Gastroesophageal sphincter (tissue), 4 donors: ENCODE data around the gene CDC42. TPM values are rescaled to one million over a fixed set of nuclear protein-coding genes. Genes with fewer than 3 reads are reported as not detected.

Source experiments
- ATAC-seq: fragments of 150-250 bp; one replicate; pipeline ENCODE4 v1.9.1; 2016; ENCODE audit warnings: mild to moderate bottlenecking, moderate library complexity
- H3K27ac ChIP-seq, 4 donors: fragments of 200-600 bp; sonication (generic) in 3 of 4; 1 replicate in 3 of 4; 2 replicates in 1 of 4; pipeline ENCODE4 v1.5.1; 2016 to 2019
- H3K27me3 ChIP-seq: fragments of 200-600 bp; sonication (generic); one replicate; pipeline ENCODE4 v1.5.1; 2019
- H3K36me3 ChIP-seq, 2 donors: fragments of 200-600 bp; sonication (generic); one replicate each; pipeline ENCODE4 v1.5.1; 2019; ENCODE audit warnings: control low read depth in 1 of 2
- H3K4me1 ChIP-seq, 3 donors: fragments of 200-600 bp; sonication (generic); 1 replicate in 2 of 3; 2 replicates in 1 of 3; pipeline ENCODE4 v1.5.1; 2016 to 2019; ENCODE audit warnings: control low read depth in 2 of 3
- H3K4me3 ChIP-seq, 2 donors: fragments of 200-600 bp; sonication (generic); one replicate each; pipeline ENCODE4 v1.5.1; 2019; ENCODE audit warnings: mild to moderate bottlenecking in 1 of 2, moderate library complexity in 1 of 2
- H3K9me3 ChIP-seq, 3 donors: fragments of 200-600 bp; sonication (generic); one replicate each; pipeline ENCODE4 v1.5.1; 2017 to 2019; ENCODE audit warnings: control low read depth in 2 of 3
- EP300 ChIP-seq: sonication (generic); formaldehyde crosslinking; IDR thresholded peaks from one replicate; pipeline ENCODE4 v1.6.1; 2017; ENCODE audit warnings: antibody characterized with exemption, mild to moderate bottlenecking
- POLR2A ChIP-seq, 2 donors: fragments of 450-650 bp; IDR thresholded peaks; one replicate each; pipeline ENCODE4 v1.6.1; 2017; ENCODE audit warnings: antibody characterized with exemption in 2 of 2, mild to moderate bottlenecking in 2 of 2, moderate library complexity in 1 of 2
- POLR2AphosphoS5 ChIP-seq: sonication (generic); formaldehyde crosslinking; IDR thresholded peaks from one replicate; pipeline ENCODE4 v1.6.1; 2017; ENCODE audit warnings: antibody characterized with exemption
- WGBS, 2 donors: methylation state at CpG; one replicate each; pipeline ENCODE4 v1.1.5; 2018; ENCODE audit warnings: low coverage in 1 of 2; 5-methylcytosine and 5-hydroxymethylcytosine counted together
- total RNA-seq, 4 donors: library from RNA; depleted of rRNA; stranded (reverse); fragments of >200 nt; gene quantifications; one replicate each; pipeline ENCODE4 v1.1.0, GENCODE V29; 2016
- TF ChIP-seq, protein P1 (sequence below), 4 experiments: fragments of 200-600 bp in 2 of 4; fragments of 450-650 bp in 2 of 4; sonication (generic) in 1 of 4; IDR thresholded peaks; one replicate each; pipeline ENCODE4 v1.5.1; 2017 to 2019; ENCODE audit warnings: antibody characterized with exemption in 4 of 4, mild to moderate bottlenecking in 2 of 4, moderate library complexity in 2 of 4

Gene CDC42
- total RNA-seq, 4 donors from 2014 or later, result 190 to 309 (median 205) TPM

DNA sequence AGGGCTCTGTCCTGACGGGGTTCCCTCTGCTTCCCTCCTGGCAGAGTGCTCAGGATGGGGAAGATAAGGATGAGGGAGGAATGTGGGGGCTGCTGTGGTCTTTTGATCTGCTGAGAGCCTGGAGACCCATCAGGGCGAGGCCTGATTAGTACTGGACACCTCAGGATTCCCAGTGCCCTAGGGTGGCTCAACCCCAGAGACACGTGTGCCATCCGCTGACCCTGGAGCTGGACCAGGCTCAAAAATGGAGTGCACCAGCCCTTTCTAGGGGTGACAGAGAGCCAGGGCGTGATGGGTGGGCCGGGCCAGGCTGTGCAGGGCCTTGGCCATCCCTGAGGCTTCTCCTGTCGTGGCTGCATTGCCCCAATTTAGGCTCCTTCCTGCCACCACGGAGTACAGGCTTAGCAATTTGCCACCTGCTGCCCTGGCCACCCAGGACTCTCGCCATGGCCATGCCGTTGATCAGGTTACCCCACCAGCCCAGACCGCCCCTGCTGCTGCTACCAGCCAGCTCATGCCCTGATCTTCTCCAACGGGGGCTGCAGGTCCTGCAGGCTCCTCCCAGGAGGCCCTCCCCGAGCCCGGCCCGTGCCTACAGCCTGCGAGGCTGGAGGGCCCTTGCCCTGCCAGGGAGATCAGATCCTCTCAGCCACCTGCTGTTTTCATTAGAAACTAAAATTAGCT is 80.9 kb downstream of the CDC42 start:
- H3K36me3 ChIP-seq, result no peaks in the 10 kb centered on the region
- no peak overlapping the region for H3K4me3 ChIP-seq
- ATAC-seq, result no peak
- 80 to 86% methylated on average over 1 of the region's 16 CpGs for WGBS, 2 donors
- peaks cover 0 to 12% (median 0%) of the 10 kb centered on the region in 3 donors for H3K4me1 ChIP-seq
- no peak overlapping the region for H3K27ac ChIP-seq
- peaks cover 37% of the 10 kb centered on the region for H3K27me3 ChIP-seq
- TF ChIP-seq, protein P1, sequence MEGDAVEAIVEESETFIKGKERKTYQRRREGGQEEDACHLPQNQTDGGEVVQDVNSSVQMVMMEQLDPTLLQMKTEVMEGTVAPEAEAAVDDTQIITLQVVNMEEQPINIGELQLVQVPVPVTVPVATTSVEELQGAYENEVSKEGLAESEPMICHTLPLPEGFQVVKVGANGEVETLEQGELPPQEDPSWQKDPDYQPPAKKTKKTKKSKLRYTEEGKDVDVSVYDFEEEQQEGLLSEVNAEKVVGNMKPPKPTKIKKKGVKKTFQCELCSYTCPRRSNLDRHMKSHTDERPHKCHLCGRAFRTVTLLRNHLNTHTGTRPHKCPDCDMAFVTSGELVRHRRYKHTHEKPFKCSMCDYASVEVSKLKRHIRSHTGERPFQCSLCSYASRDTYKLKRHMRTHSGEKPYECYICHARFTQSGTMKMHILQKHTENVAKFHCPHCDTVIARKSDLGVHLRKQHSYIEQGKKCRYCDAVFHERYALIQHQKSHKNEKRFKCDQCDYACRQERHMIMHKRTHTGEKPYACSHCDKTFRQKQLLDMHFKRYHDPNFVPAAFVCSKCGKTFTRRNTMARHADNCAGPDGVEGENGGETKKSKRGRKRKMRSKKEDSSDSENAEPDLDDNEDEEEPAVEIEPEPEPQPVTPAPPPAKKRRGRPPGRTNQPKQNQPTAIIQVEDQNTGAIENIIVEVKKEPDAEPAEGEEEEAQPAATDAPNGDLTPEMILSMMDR (IDR thresholded peaks at IDR 0.05), result no peak
- TF ChIP-seq POLR2A (IDR thresholded peaks at IDR 0.05) (no peak), EP300 (no peak), POLR2AphosphoS5 (no peak)
- no peaks in the 10 kb centered on the region for H3K9me3 ChIP-seq

DNA sequence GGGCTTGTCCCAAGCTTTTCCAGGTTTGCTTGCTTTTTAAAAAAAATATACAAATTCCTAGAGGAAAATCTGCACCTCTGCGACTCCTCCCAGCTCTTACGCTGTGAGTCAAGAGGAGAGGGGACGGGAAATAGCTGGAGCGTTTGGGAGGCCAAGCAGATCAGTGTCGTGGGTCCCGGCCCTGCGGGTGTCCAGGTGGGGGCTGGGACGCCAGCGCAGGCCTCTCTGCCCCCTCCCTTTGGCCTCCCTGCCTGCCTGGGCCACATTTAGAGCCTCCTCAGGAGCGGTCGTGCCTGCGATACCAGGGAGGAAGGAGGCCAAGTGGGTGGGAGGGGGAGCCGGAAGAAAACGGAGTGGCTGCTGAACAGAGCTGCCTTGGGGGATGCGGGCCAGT is 81.4 kb downstream of the CDC42 start:
- TF ChIP-seq POLR2AphosphoS5 (no peak), POLR2A (IDR thresholded peaks at IDR 0.05) (no peak), EP300 (no peak)
- TF ChIP-seq, protein P1 (IDR thresholded peaks at IDR 0.05), result no peak
- no peaks in the 10 kb centered on the region for H3K9me3 ChIP-seq
- H3K27ac ChIP-seq, result no peak overlapping the region
- peaks cover 43% of the 10 kb centered on the region for H3K27me3 ChIP-seq
- H3K4me1 ChIP-seq, result peaks cover 0 to 12% (median 0%) of the 10 kb centered on the region in 3 donors
- no peak overlapping the region for H3K4me3 ChIP-seq
- no peaks in the 10 kb centered on the region for H3K36me3 ChIP-seq
- ATAC-seq, result no peak
- WGBS, 2 donors, result 42 to 78% methylated on average over 5 to 7 of the region's 15 CpGs

DNA sequence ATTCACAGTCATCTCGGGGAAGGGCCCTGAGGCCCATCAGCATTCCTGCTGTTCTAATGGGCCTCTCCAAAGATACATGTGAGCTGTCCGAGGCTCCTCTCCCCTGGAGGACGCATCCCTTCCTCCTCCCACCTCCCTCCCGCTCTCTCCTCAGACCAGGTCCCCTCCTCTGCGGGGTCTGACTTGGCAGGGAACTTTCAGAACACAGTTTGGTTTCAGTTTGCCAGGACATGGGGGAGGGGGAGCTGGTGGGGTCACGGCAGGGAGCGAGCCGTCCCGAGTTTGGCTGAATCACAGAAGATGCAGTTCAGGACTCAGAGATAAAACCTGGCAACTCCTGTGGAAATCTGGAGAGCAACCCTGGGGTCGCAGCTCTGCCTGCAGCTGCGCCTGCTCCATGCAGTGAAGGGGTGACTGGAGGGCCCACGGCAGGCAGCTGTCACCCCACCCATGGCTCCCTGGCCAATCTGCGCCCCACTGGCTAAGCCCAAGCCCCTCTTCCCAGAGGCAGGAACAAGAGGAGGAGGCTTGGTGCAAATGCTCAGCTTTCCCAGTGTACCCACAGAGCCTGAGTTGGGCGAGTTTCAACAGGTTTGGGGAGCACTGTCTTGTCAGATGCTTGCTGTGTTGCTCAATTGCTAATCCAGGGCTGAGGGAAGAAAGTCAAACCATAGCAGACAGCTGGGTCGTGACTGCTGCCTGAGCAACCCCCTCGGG is 84.7 kb downstream of the CDC42 start:
- Histone ChIP-seq H3K4me1 (peaks cover 0 to 17% (median 6%) of the 10 kb centered on the region in 3 donors), H3K27ac (no peak overlapping the region), H3K4me3 (no peak overlapping the region), H3K36me3 (no peaks in the 10 kb centered on the region), H3K27me3 (peaks cover 68% of the 10 kb centered on the region), H3K9me3 (no peaks in the 10 kb centered on the region)
- no peak for ATAC-seq
- WGBS, 2 donors, result 39 to 63% methylated on average over 2 to 3 of the region's 16 CpGs
- TF ChIP-seq, protein P1 (IDR thresholded peaks at IDR 0.05), result no peak
- no peak for TF ChIP-seq POLR2AphosphoS5
- no peak for TF ChIP-seq POLR2A (IDR thresholded peaks at IDR 0.05)

DNA sequence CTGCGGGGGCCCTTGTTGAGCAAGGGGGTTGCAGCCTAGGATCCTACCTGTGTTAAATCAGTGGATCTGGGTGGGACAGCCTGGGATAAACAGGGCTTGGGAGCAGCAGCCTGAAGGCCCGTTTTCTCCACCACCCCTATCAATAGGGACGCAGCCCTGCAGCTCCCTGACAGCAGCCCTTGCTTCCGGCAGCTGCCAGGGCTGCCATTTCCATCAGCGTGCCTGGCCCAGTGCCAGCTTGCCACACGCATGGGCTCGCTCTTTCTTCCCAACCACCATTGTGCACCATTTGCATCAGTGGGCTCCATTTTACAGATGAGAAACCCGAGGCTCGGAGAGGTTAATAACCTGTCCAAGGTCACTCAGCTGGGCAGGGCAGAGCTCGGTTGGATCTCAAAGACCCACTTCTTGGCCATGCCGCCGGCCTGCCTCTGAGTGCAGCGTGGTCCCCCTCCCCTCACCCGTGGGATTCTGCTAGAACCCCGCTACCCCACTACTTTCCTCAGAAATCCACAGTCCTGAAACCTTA is 86.6 kb downstream of the CDC42 start:
- H3K27me3 ChIP-seq, result peaks cover 80% of the 10 kb centered on the region
- no peak for ATAC-seq
- 83 to 90% methylated on average over 3 to 5 of the region's 15 CpGs for WGBS, 2 donors
- peaks cover 0 to 24% (median 13%) of the 10 kb centered on the region in 3 donors for H3K4me1 ChIP-seq
- no peaks in the 10 kb centered on the region for H3K9me3 ChIP-seq
- no peak overlapping the region for H3K4me3 ChIP-seq
- no peak overlapping the region for H3K27ac ChIP-seq
- TF ChIP-seq POLR2AphosphoS5, result no peak
- no peak for TF ChIP-seq EP300
- TF ChIP-seq POLR2A (IDR thresholded peaks at IDR 0.05), result no peak
- TF ChIP-seq, protein P1 (IDR thresholded peaks at IDR 0.05), result no peak
- no peaks in the 10 kb centered on the region for H3K36me3 ChIP-seq
